HepG2 (cell line): ENCODE measurements around the gene PEPD. TPM values are rescaled to one million over a fixed set of nuclear protein-coding genes. Genes with fewer than 3 reads are reported as not detected.

Experiments
- ATAC-seq: fragments of 200-7000 bp; cut with Tn5 transposase; 3 replicates; pipeline ENCODE4 v1.9.1; 2020; ENCODE audit warnings: mild to moderate bottlenecking, moderate library complexity
- BruUV-seq: library from RNA; stranded (reverse); fragments of 400-500 nt; replicated peaks from 2 replicates; lab custom pipeline; 2021; lab: Mats Ljungman, UMichigan
- CTCF ChIA-PET: fragments of 300-600 bp; formaldehyde crosslinking; extraction: SDS; loops from one replicate; lab custom pipeline; 2021; ENCODE audit warnings: low total read pairs, inconsistent platforms, low intra/inter-chr PET ratio; lab: Yijun Ruan, JAX
- POLR2A ChIA-PET: fragments of 350-600 bp; sonication (Branson Sonifier 250); formaldehyde crosslinking; loops from one replicate; lab custom pipeline; 2020; ENCODE audit warnings: antibody characterized with exemption, inconsistent platforms; lab: Yijun Ruan, JAX
- DNase-seq: peaks from one replicate; pipeline ENCODE4 v3.0.0-alpha.2; 2015; ENCODE audit warnings: low spot score
- FAIRE-seq: peaks from 3 replicates; lab custom pipeline; 2011; peaks lifted over from hg19 to GRCh38; lab: Jason Lieb, UNC
- H2AFZ ChIP-seq: one replicate; pipeline ENCODE4 v1.6.1; 2011; ENCODE audit warnings: low read length, inconsistent platforms
- H3K27ac ChIP-seq: fragments of 300-600 bp; 3 replicates; pipeline ENCODE4 v1.8.0; 2011; ENCODE audit warnings: mixed run types, mild to moderate bottlenecking, mixed read lengths, low read length, inconsistent platforms; ENCODE audit not compliant: insufficient read depth; ENCODE audit errors: extremely low read length
- H3K27me3 ChIP-seq, 2 experiments: fragments of 200-600 bp in 1 of 2; 2 replicates in 1 of 2; 3 replicates in 1 of 2; pipeline versions ENCODE4 v1.6.0 to v1.8.0; 2011; ENCODE audit warnings: low read length in 2 of 2, mild to moderate bottlenecking in 2 of 2, moderate library complexity in 2 of 2, inconsistent platforms in 1 of 2; ENCODE audit not compliant: insufficient read depth in 2 of 2, control insufficient read depth in 1 of 2
- H3K36me3 ChIP-seq, 2 experiments: fragments of 200-600 bp in 1 of 2; replicated peaks in 1 of 2; 2 replicates in 1 of 2; 3 replicates in 1 of 2; pipeline versions ENCODE4 v1.5.1 to v1.8.0; 2011; ENCODE audit warnings: low read length in 2 of 2, inconsistent platforms in 1 of 2; ENCODE audit not compliant: insufficient read depth in 2 of 2, control insufficient read depth in 1 of 2
- H3K4me1 ChIP-seq: 2 replicates; pipeline ENCODE4 v1.5.1; 2012; ENCODE audit warnings: low read length, inconsistent platforms; ENCODE audit not compliant: insufficient read depth
- H3K4me2 ChIP-seq: 2 replicates; pipeline ENCODE4 v1.6.0; 2011; ENCODE audit warnings: low read depth, low read length, inconsistent platforms
- H3K4me3 ChIP-seq, 3 experiments: fragments of 200-600 bp in 1 of 3; sonication (generic), shearing (Covaris generic) in 1 of 3; replicated peaks in 1 of 3; 2 replicates each; pipeline ENCODE4 v1.5.1; 2011 to 2016; ENCODE audit warnings: low read length in 3 of 3, inconsistent platforms in 2 of 3, low read depth in 2 of 3, mild to moderate bottlenecking in 2 of 3, control low read depth in 1 of 3, mixed read lengths in 1 of 3; ENCODE audit not compliant: insufficient read depth in 1 of 3
- H3K79me2 ChIP-seq: one replicate; pipeline ENCODE4 v1.6.1; 2011; ENCODE audit warnings: low read length, inconsistent platforms; ENCODE audit not compliant: insufficient read depth
- H3K9ac ChIP-seq: 2 replicates; pipeline ENCODE4 v1.6.0; 2011; ENCODE audit warnings: mild to moderate bottlenecking, low read depth, low read length, inconsistent platforms; ENCODE audit not compliant: insufficient read depth
- H3K9me3 ChIP-seq: 2 replicates; pipeline ENCODE4 v1.5.1; 2012; ENCODE audit warnings: mild to moderate bottlenecking, low read length
- H4K20me1 ChIP-seq: 2 replicates; pipeline ENCODE4 v1.6.0; 2011; ENCODE audit warnings: inconsistent platforms, mild to moderate bottlenecking, low read length, moderate library complexity; ENCODE audit not compliant: insufficient read depth
- BRD4 ChIP-seq: sonication (generic); formaldehyde crosslinking; IDR thresholded peaks from 2 replicates; pipeline ENCODE4 v1.4.0; 2020; ENCODE audit warnings: missing genetic modification reagents
- EZH2 ChIP-seq: conservative IDR thresholded peaks from 2 replicates; pipeline ENCODE4 v1.6.1; 2012; ENCODE audit warnings: mild to moderate bottlenecking, low read depth, low read length, moderate library complexity
- GATAD2A ChIP-seq: IDR thresholded peaks from 2 replicates; pipeline ENCODE4 v1.6.1; 2016
- JDP2 ChIP-seq: sonication (generic); formaldehyde crosslinking; IDR thresholded peaks from 2 replicates; pipeline ENCODE4 v1.8.1; 2022; ENCODE audit warnings: missing genetic modification reagents, borderline replicate concordance
- KDM6A ChIP-seq: IDR thresholded peaks from 2 replicates; pipeline ENCODE4 v1.6.1; 2016; ENCODE audit warnings: low read depth
- NFYB ChIP-seq: sonication (generic); formaldehyde crosslinking; IDR thresholded peaks from 2 replicates; pipeline ENCODE4 v1.4.0; 2020; ENCODE audit warnings: missing genetic modification reagents
- NONO ChIP-seq, 2 experiments: fragments of 450-650 bp in 1 of 2; sonication (generic) in 1 of 2; formaldehyde crosslinking in 1 of 2; IDR thresholded peaks in 1 of 2; conservative IDR thresholded peaks in 1 of 2; 2 replicates each; pipeline versions ENCODE4 v1.6.1 to v1.8.0; 2017 to 2022; ENCODE audit warnings: mild to moderate bottlenecking in 1 of 2, missing genetic modification reagents in 1 of 2, moderate library complexity in 1 of 2
- NR2C2 ChIP-seq: sonication (generic); formaldehyde crosslinking; IDR thresholded peaks from 2 replicates; pipeline ENCODE4 v1.4.0; 2020; ENCODE audit warnings: missing genetic modification reagents, mild to moderate bottlenecking, moderate library complexity, borderline replicate concordance
- THAP11 ChIP-seq: IDR thresholded peaks from 2 replicates; pipeline ENCODE4 v1.6.1; 2016; ENCODE audit warnings: missing biosample characterization, missing genetic modification reagents
- ZFP41 ChIP-seq: sonication (generic); formaldehyde crosslinking; IDR thresholded peaks from 2 replicates; pipeline ENCODE4 v1.4.0; 2020; ENCODE audit warnings: mild to moderate bottlenecking, missing genetic modification reagents, borderline replicate concordance
- ZNF253 ChIP-seq: sonication (generic); formaldehyde crosslinking; IDR thresholded peaks from 2 replicates; pipeline ENCODE4 v1.8.0; 2022; ENCODE audit warnings: mild to moderate bottlenecking, missing genetic modification reagents, borderline replicate concordance
- ZNF331 ChIP-seq: sonication (generic); formaldehyde crosslinking; IDR thresholded peaks from 2 replicates; pipeline ENCODE4 v1.4.0; 2020; ENCODE audit warnings: missing genetic modification reagents
- ZNF547 ChIP-seq: sonication (generic); formaldehyde crosslinking; IDR thresholded peaks from 2 replicates; pipeline ENCODE4 v1.5.1; 2020; ENCODE audit warnings: mild to moderate bottlenecking, missing genetic modification reagents
- WGBS: methylation state at CpG from one replicate; pipeline ENCODE4 v1.1.6; 2017; ENCODE audit warnings: low lambda C conversion rate; 5-methylcytosine and 5-hydroxymethylcytosine counted together
- in situ Hi-C: cut with HindIII; loops from 2 replicates; pipeline ENCODE4 v1.10.0; 2017; ENCODE audit warnings: low pct_unique_long_range_greater_than_20kb; ENCODE audit not compliant: extremely low pct_ligation_motif_present
- intact Hi-C: fragments of 100-400 bp; cut with micrococcal nuclease; formaldehyde crosslinking; loops from one replicate; pipeline ENCODE4 v1.10.0; 2022; ENCODE audit not compliant: unreplicated experiment
- polyA plus RNA-seq, 8 experiments: library from polyadenylated mRNA; depleted of rRNA in 3 of 8; stranded (reverse) in 7 of 8; unstranded in 1 of 8; fragments of >200 nt; fragmentation: Illumina TruSeq in 4 of 8; extraction: Trizol in 4 of 8; gene quantifications; 2 replicates each; pipeline versions ENCODE4 v1.2.1 to v1.2.3, GENCODE V29; 2011 to 2016; ENCODE audit warnings: low read depth in 4 of 8, missing spikeins in 1 of 8, mixed read lengths in 1 of 8; ENCODE audit not compliant: insufficient read depth in 1 of 8
- total RNA-seq, 5 experiments: library from RNA; depleted of rRNA; stranded (reverse); fragments of >200 nt; fragmentation: Illumina TruSeq; extraction: Trizol; gene quantifications; 2 replicates each; pipeline ENCODE4 v1.2.3, GENCODE V29; 2016; ENCODE audit warnings: low read depth in 1 of 5
- TF ChIP-seq, protein P1 (sequence below): IDR thresholded peaks from 2 replicates; pipeline ENCODE4 v1.6.1; 2016; ENCODE audit warnings: control low read depth
- TF ChIP-seq, protein P2 (sequence below): IDR thresholded peaks from 2 replicates; pipeline ENCODE4 v1.6.1; 2016; ENCODE audit warnings: low read depth, borderline replicate concordance
- TF ChIP-seq, protein P3 (sequence below): fragments of 450-650 bp; IDR thresholded peaks from 2 replicates; pipeline ENCODE4 v1.6.1; 2017; ENCODE audit warnings: mild to moderate bottlenecking
- TF ChIP-seq, protein P4 (sequence below): sonication (generic); formaldehyde crosslinking; IDR thresholded peaks from 2 replicates; pipeline ENCODE4 v1.5.1; 2020; ENCODE audit warnings: missing genetic modification reagents, mild to moderate bottlenecking, borderline replicate concordance

PEPD gene
- total and polyA plus RNA-seq, 2 of the 13 experiments (the other 11 are each of a cell fraction or from before 2014, with no cell fraction given): 60.7 to 75.1 TPM

DNA sequence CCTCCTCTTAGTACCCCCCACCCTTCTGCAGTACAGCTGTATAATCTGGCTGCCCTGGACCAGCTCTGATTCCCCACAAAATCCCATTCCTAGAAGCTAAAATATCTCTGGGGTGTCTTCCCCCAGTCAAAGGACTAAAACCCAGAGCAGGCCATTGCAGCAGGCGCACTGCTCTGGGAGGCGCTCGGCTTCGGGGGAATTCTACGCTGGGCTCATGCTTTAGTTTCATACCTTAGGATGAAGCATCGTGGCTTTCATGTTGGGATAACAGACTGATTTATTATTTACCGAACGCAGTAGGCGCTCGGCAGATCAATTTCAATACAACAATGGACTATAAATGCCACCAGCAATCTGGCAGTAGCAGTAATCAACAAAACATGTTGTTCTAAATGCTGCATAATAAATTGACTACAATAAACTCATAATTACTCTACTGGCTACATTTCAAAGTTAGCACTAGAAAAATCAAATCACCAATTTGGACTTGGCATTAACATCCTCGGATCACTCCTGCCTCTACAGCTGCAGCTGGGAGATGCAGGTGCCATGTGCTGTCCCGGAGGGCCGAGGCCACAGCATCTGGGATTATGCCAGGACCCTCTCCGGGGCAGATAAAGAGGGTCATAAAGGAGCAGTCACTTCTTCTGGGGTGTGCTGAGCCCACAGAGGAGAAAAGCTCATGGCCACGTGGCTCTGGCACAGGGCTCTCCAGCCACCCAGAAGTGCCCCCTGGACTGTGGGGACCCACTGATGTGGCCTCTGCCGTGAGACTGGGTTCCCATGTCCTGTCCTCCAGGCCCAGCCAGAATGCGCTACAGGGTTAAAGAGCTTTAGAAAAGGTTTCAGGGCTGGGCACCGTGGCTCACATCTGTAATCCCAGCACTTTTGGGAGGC lies 112.8 kb downstream of the PEPD start:
- Histone ChIP-seq H3K4me2 (no peak overlapping the region), H2AFZ (no peak overlapping the region), H3K36me3 (peaks cover 0 to 11% of the 10 kb centered on the region in 2 experiments; a peak in 1 of 5 replicates), H3K4me1 (peaks cover 31% of the 10 kb centered on the region), H3K27ac (no peak overlapping the region), H3K27me3 (no peaks in the 10 kb centered on the region), H3K9me3 (no peaks in the 10 kb centered on the region), H3K9ac (no peak overlapping the region), H3K79me2 (no peaks in the 10 kb centered on the region), H3K4me3 (no peak overlapping the region), H4K20me1 (no peaks in the 10 kb centered on the region)
- BruUV-seq: no TSS peak
- intact Hi-C loops (no loop called here), in situ Hi-C loops (no loop called here)
- ATAC-seq (no peak), FAIRE-seq (no peak), DNase-seq (no peak)
- 89% methylated on average over 17 of the region's 18 CpGs for WGBS
- POLR2A ChIA-PET: no interaction called here
- CTCF ChIA-PET: no interaction called here
- TF ChIP-seq, protein P1, sequence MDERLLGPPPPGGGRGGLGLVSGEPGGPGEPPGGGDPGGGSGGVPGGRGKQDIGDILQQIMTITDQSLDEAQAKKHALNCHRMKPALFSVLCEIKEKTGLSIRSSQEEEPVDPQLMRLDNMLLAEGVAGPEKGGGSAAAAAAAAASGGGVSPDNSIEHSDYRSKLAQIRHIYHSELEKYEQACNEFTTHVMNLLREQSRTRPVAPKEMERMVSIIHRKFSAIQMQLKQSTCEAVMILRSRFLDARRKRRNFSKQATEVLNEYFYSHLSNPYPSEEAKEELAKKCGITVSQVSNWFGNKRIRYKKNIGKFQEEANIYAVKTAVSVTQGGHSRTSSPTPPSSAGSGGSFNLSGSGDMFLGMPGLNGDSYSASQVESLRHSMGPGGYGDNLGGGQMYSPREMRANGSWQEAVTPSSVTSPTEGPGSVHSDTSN (CRISPR knock-in tag): no peak
- TF ChIP-seq, protein P2, sequence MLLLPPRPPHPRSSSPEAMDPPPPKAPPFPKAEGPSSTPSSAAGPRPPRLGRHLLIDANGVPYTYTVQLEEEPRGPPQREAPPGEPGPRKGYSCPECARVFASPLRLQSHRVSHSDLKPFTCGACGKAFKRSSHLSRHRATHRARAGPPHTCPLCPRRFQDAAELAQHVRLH (CRISPR knock-in tag): no peak
- TF ChIP-seq GATAD2A (CRISPR knock-in tag): no peak
- TF ChIP-seq JDP2: no peak
- TF ChIP-seq, protein P3, sequence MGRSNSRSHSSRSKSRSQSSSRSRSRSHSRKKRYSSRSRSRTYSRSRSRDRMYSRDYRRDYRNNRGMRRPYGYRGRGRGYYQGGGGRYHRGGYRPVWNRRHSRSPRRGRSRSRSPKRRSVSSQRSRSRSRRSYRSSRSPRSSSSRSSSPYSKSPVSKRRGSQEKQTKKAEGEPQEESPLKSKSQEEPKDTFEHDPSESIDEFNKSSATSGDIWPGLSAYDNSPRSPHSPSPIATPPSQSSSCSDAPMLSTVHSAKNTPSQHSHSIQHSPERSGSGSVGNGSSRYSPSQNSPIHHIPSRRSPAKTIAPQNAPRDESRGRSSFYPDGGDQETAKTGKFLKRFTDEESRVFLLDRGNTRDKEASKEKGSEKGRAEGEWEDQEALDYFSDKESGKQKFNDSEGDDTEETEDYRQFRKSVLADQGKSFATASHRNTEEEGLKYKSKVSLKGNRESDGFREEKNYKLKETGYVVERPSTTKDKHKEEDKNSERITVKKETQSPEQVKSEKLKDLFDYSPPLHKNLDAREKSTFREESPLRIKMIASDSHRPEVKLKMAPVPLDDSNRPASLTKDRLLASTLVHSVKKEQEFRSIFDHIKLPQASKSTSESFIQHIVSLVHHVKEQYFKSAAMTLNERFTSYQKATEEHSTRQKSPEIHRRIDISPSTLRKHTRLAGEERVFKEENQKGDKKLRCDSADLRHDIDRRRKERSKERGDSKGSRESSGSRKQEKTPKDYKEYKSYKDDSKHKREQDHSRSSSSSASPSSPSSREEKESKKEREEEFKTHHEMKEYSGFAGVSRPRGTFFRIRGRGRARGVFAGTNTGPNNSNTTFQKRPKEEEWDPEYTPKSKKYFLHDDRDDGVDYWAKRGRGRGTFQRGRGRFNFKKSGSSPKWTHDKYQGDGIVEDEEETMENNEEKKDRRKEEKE: no peak
- TF ChIP-seq, protein P4, sequence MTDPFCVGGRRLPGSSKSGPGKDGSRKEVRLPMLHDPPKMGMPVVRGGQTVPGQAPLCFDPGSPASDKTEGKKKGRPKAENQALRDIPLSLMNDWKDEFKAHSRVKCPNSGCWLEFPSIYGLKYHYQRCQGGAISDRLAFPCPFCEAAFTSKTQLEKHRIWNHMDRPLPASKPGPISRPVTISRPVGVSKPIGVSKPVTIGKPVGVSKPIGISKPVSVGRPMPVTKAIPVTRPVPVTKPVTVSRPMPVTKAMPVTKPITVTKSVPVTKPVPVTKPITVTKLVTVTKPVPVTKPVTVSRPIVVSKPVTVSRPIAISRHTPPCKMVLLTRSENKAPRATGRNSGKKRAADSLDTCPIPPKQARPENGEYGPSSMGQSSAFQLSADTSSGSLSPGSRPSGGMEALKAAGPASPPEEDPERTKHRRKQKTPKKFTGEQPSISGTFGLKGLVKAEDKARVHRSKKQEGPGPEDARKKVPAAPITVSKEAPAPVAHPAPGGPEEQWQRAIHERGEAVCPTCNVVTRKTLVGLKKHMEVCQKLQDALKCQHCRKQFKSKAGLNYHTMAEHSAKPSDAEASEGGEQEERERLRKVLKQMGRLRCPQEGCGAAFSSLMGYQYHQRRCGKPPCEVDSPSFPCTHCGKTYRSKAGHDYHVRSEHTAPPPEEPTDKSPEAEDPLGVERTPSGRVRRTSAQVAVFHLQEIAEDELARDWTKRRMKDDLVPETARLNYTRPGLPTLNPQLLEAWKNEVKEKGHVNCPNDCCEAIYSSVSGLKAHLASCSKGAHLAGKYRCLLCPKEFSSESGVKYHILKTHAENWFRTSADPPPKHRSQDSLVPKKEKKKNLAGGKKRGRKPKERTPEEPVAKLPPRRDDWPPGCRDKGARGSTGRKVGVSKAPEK (CRISPR knock-in tag): no peak
- no peak for TF ChIP-seq KDM6A
- TF ChIP-seq BRD4 (CRISPR knock-in tag): no peak
- no peak for TF ChIP-seq NR2C2 (CRISPR knock-in tag)
- no peak for TF ChIP-seq ZNF547 (CRISPR knock-in tag)
- no peak for TF ChIP-seq ZNF331 (CRISPR knock-in tag)
- no peak for TF ChIP-seq NFYB (CRISPR knock-in tag)
- no peak for TF ChIP-seq ZFP41 (CRISPR knock-in tag)
- no peak for TF ChIP-seq EZH2
- no peak for TF ChIP-seq THAP11 (CRISPR knock-in tag)
- no peak for TF ChIP-seq ZNF253
- TF ChIP-seq NONO (IDR thresholded peaks at IDR 0.05): no peak
- TF ChIP-seq NONO (CRISPR knock-in tag; conservative IDR thresholded peaks at IDR 0.05): no peak
